Measurements from ENCODE around the gene SLC6A15.

Gene SLC6A15

GRCh38 chr12:84912198-84913128 is at the start of gene SLC6A15:
TSS of gene SLC6A15 (minus strand) at chr12:84912799. CDS start at chr12:84892120, 20,679 bp downstream.
- Histone ChIP-seq H3K4me3 (peak within 1 kb of the TSS; percentile 22 to 37 (median 27)), H3K27ac (peak within 1 kb of the TSS in 3 of 21 experiments; percentile 0 to 64 (median 34))

- no peak overlapping the region for H3K4me3 ChIP-seq
- no peak overlapping the region for H3K27ac ChIP-seq
These were observed 48.3 kb upstream of the SLC6A15 start for GRCh38 chr12:84960918-84961317.

- H3K27ac ChIP-seq: no peak overlapping the region
These were observed 42.7 kb upstream of the SLC6A15 start for GRCh38 chr12:84955298-84955697.

GRCh38 chr12:84954415-84954814 is 41.8 kb upstream of the SLC6A15 start:
- Histone ChIP-seq H3K27ac (no peak overlapping the region), H3K4me3 (no peak overlapping the region)

More at GRCh38 chr12:84955298-84955697, 42.7 kb upstream of the SLC6A15 start:
- H3K4me3 ChIP-seq: no peak overlapping the region

- H3K27ac ChIP-seq: no peak overlapping the region
These were observed 38.5 kb upstream of the SLC6A15 start for GRCh38 chr12:84950971-84951546.

GRCh38 chr12:84946753-84947152 is 34.2 kb upstream of the SLC6A15 start:
- H3K27ac ChIP-seq: no peak overlapping the region
- no peak overlapping the region for H3K4me3 ChIP-seq

More at GRCh38 chr12:84950971-84951546, 38.5 kb upstream of the SLC6A15 start:
- no peak overlapping the region for H3K4me3 ChIP-seq

GRCh38 chr12:84937415-84937814 is 24.8 kb upstream of the SLC6A15 start:
- Histone ChIP-seq H3K4me3 (no peak overlapping the region), H3K27ac (no peak overlapping the region)

- Histone ChIP-seq H3K27ac (no peak overlapping the region), H3K4me3 (no peak overlapping the region)
These were observed 16.9 kb upstream of the SLC6A15 start for GRCh38 chr12:84929501-84929900.

- H3K27ac ChIP-seq: no peak overlapping the region
- H3K4me3 ChIP-seq: no peak overlapping the region
These were observed 12.4 kb upstream of the SLC6A15 start for GRCh38 chr12:84924981-84925380.

- no peak overlapping the region for H3K4me3 ChIP-seq
These were observed 10.1 kb upstream of the SLC6A15 start for GRCh38 chr12:84922693-84923092.

GRCh38 chr12:84920331-84920730 is 7.7 kb upstream of the SLC6A15 start:
- no peak overlapping the region for H3K4me3 ChIP-seq
- H3K27ac ChIP-seq: no peak overlapping the region

More at GRCh38 chr12:84922693-84923092, 10.1 kb upstream of the SLC6A15 start:
- H3K27ac ChIP-seq: no peak overlapping the region

GRCh38 chr12:84919271-84919670 is 6.7 kb upstream of the SLC6A15 start:
- Histone ChIP-seq H3K4me3 (no peak overlapping the region), H3K27ac (no peak overlapping the region)

- Histone ChIP-seq H3K27ac (peak overlapping the region in 1 of 21 experiments; percentile 64), H3K4me3 (peak overlapping the region; percentile 22 to 37 (median 27))
These were observed 523 bp upstream of the SLC6A15 start for GRCh38 chr12:84913129-84913515.

- peak overlapping the region in 2 of 21 experiments; percentile 0 to 64 for H3K27ac ChIP-seq
- H3K4me3 ChIP-seq: peak overlapping the region; percentile 22 to 37 (median 27)
These were observed 1.1 kb downstream of the SLC6A15 start for GRCh38 chr12:84911271-84912197.

GRCh38 chr12:84910549-84911241 is 1.9 kb downstream of the SLC6A15 start:
- Histone ChIP-seq H3K27ac (no peak overlapping the region), H3K4me3 (peak overlapping the region in 6 of 7 experiments; percentile 26 to 37 (median 29))

GRCh38 chr12:84904051-84904450 is 8.5 kb downstream of the SLC6A15 start:
- no peak overlapping the region for H3K4me3 ChIP-seq
- no peak overlapping the region for H3K27ac ChIP-seq

- H3K27ac ChIP-seq: no peak overlapping the region
- no peak overlapping the region for H3K4me3 ChIP-seq
These were observed 21.3 kb downstream of the SLC6A15 start for GRCh38 chr12:84891106-84891838.

GRCh38 chr12:84889818-84890217 is 22.8 kb downstream of the SLC6A15 start:
- H3K27ac ChIP-seq: no peak overlapping the region
- H3K4me3 ChIP-seq: no peak overlapping the region
